ENCODE results near the gene ZNF622. TPM values are rescaled to one million over a fixed set of nuclear protein-coding genes. Genes with fewer than 3 reads are reported as not detected.
"Not testable (repeated sequence)": the region's sequence is repeated elsewhere in the genome, so short reads cannot be mapped to it uniquely, and the experiment has no call there.

ZNF622 gene
- polyA plus RNA-seq, 3 donors from 2014 or later: 56.9 to 57.8 (median 57.2) TPM

DNA sequence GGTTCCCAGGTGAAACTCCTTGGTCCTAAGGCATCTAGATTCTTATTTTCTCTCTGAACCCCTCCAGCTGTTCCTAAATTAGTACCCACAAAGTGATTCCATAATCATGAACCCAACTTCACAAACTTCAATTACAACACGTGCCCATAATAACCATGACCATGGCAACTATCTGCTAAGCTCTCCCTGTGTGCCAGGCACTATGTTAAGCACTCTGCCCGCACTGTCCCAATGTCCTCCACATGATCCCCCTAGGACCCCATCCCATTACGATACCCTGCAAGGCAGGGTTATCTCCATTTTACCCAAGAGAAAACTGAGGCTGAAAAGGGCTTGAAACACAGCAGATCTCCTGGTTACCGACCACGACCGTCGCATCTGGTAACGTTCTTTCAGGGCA, 25.3 kb upstream of the ZNF622 start:
- H3K27ac Mint-ChIP-seq: no peak overlapping the region
- H3K4me1 Mint-ChIP-seq: no peaks in the 10 kb centered on the region
- H3K27me3 Mint-ChIP-seq (ENCODE audit: low read depth in 3 of 3): peaks cover 0 to 4% (median 3%) of the 10 kb centered on the region in 3 donors
- H3K4me3 Mint-ChIP-seq: no peak overlapping the region
- DNase-seq: no peak
- no peaks in the 10 kb centered on the region for H3K36me3 Mint-ChIP-seq
- peaks cover 2 to 15% (median 6%) of the 10 kb centered on the region in 6 donors for H3K9me3 Mint-ChIP-seq

- H3K4me3 Mint-ChIP-seq: no peak overlapping the region
- H3K36me3 Mint-ChIP-seq: no peaks in the 10 kb centered on the region
- H3K4me1 Mint-ChIP-seq: no peaks in the 10 kb centered on the region
- H3K9me3 Mint-ChIP-seq: peaks cover 0 to 3% (median 0%) of the 10 kb centered on the region in 6 donors
- DNase-seq: no peak
- H3K27ac Mint-ChIP-seq: no peak overlapping the region
- peaks cover 0 to 3% (median 2%) of the 10 kb centered on the region in 3 donors for H3K27me3 Mint-ChIP-seq (ENCODE audit: low read depth in 3 of 3)
These were observed 23.8 kb upstream of the ZNF622 start for GRCh38 chr5:16489322-16489791.

GRCh38 chr5:16487456-16487855, 21.9 kb upstream of the ZNF622 start:
- no peaks in the 10 kb centered on the region for H3K36me3 Mint-ChIP-seq
- H3K27ac Mint-ChIP-seq: no peak overlapping the region

GRCh38 chr5:16486711-16487111, 21.1 kb upstream of the ZNF622 start:
- no peak for DNase-seq
- no peaks in the 10 kb centered on the region for H3K36me3 Mint-ChIP-seq
- no peaks in the 10 kb centered on the region for H3K4me1 Mint-ChIP-seq
- peaks cover 0 to 3% (median 2%) of the 10 kb centered on the region in 3 donors for H3K27me3 Mint-ChIP-seq (ENCODE audit: low read depth in 3 of 3)
- H3K4me3 Mint-ChIP-seq: no peak overlapping the region
- H3K9me3 Mint-ChIP-seq: no peaks in the 10 kb centered on the region
- no peak overlapping the region for H3K27ac Mint-ChIP-seq

More at GRCh38 chr5:16487456-16487855, 21.9 kb upstream of the ZNF622 start:
- peaks cover 0 to 3% (median 2%) of the 10 kb centered on the region in 3 donors for H3K27me3 Mint-ChIP-seq (ENCODE audit: low read depth in 3 of 3)
- H3K4me3 Mint-ChIP-seq: no peak overlapping the region
- no peaks in the 10 kb centered on the region for H3K4me1 Mint-ChIP-seq
- no peaks in the 10 kb centered on the region for H3K9me3 Mint-ChIP-seq
- no peak for DNase-seq

DNA sequence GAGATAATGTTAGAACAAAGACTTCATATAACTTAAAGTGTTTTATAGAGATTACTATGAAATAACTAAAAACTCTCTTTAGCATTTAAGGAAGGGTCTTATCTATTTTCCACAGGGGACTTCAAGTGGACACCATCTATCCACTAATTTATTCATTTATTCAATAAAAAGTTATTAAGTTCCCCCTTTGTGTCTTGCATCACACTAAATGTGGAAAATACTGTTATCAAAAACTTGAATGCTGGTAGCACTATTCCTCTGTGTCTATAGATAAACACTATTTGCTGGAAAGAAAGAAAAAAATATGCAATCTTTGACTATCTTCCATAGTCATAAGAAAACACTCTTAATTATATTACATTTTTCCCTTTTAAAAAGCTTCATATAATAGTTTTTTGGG, 20.1 kb upstream of the ZNF622 start:
- Mint-ChIP-seq H3K4me3 (no peak overlapping the region), H3K27ac (no peak overlapping the region), H3K36me3 (no peaks in the 10 kb centered on the region), H3K4me1 (no peaks in the 10 kb centered on the region), H3K9me3 (no peaks in the 10 kb centered on the region), H3K27me3 (ENCODE audit: low read depth in 3 of 3) (peaks cover 0 to 2% (median 0%) of the 10 kb centered on the region in 3 donors)
- no peak for DNase-seq

DNA sequence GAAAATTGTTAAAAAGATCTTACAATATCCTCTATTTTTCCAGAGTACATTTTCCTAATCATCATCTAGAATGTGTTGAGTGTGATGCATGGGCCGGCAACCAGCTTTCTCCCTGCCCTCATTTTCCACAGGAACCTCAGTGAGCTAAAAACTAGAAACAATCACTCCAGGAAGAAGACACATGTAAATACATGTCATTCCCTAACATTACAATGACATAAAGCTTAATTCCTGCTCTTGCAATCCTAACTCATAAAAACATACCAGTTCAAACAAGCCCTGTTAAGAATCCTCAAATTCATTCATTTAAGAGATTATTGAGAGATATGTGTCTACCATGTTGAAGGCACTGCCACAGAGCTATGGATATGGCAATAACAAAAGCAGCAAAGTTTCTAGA, 18.5 kb upstream of the ZNF622 start:
- Mint-ChIP-seq H3K36me3 (no peaks in the 10 kb centered on the region), H3K4me3 (no peak overlapping the region), H3K27me3 (ENCODE audit: low read depth in 3 of 3) (peaks cover 0 to 4% (median 0%) of the 10 kb centered on the region in 3 donors), H3K4me1 (no peaks in the 10 kb centered on the region), H3K9me3 (no peaks in the 10 kb centered on the region), H3K27ac (no peak overlapping the region)
- DNase-seq: no peak

- H3K4me3 Mint-ChIP-seq: no peak overlapping the region
- no peaks in the 10 kb centered on the region for H3K9me3 Mint-ChIP-seq
- no peaks in the 10 kb centered on the region for H3K4me1 Mint-ChIP-seq
- DNase-seq: no peak
- peaks cover 0 to 6% (median 0%) of the 10 kb centered on the region in 3 donors for H3K27me3 Mint-ChIP-seq (ENCODE audit: low read depth in 3 of 3)
- no peaks in the 10 kb centered on the region for H3K36me3 Mint-ChIP-seq
- H3K27ac Mint-ChIP-seq: no peak overlapping the region
These were observed 17.8 kb upstream of the ZNF622 start for GRCh38 chr5:16483361-16483760.

- no peak for DNase-seq
- Mint-ChIP-seq H3K36me3 (no peaks in the 10 kb centered on the region), H3K27me3 (ENCODE audit: low read depth in 3 of 3) (peaks cover 0 to 6% (median 0%) of the 10 kb centered on the region in 3 donors), H3K4me3 (no peak overlapping the region), H3K4me1 (no peaks in the 10 kb centered on the region), H3K27ac (no peak overlapping the region), H3K9me3 (no peaks in the 10 kb centered on the region)
These were observed 17.3 kb upstream of the ZNF622 start for GRCh38 chr5:16482891-16483290.

- Mint-ChIP-seq H3K27me3 (ENCODE audit: low read depth in 3 of 3) (peaks cover 0 to 6% (median 0%) of the 10 kb centered on the region in 3 donors), H3K4me3 (no peak overlapping the region), H3K9me3 (no peaks in the 10 kb centered on the region), H3K4me1 (no peaks in the 10 kb centered on the region), H3K36me3 (no peaks in the 10 kb centered on the region), H3K27ac (no peak overlapping the region)
- DNase-seq: no peak
These were observed 15.4 kb upstream of the ZNF622 start for GRCh38 chr5:16480821-16481538.

GRCh38 chr5:16480144-16480543, 14.5 kb upstream of the ZNF622 start:
- H3K27me3 Mint-ChIP-seq (ENCODE audit: low read depth in 3 of 3): peaks cover 0 to 6% (median 0%) of the 10 kb centered on the region in 3 donors
- no peak for DNase-seq
- no peaks in the 10 kb centered on the region for H3K9me3 Mint-ChIP-seq
- no peaks in the 10 kb centered on the region for H3K36me3 Mint-ChIP-seq
- no peak overlapping the region for H3K27ac Mint-ChIP-seq
- no peaks in the 10 kb centered on the region for H3K4me1 Mint-ChIP-seq
- H3K4me3 Mint-ChIP-seq: no peak overlapping the region

DNA sequence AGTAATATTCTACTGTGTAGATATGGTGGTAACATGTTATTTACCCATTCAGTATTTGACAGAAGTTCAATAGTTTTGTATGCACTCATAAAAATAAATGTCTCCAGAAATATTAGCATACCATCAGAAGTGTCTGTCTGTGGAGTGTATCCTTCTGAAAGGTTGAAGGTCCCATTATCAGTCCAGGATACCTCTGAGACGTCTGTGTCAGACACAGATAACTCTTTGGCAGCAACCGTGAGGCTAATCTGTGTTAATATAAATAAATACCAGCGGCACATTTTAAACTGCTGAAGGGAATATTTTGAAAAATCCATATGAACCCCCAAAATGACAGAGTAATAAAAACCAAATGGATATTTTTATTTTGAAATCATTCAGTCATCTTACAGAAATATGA, 11.9 kb upstream of the ZNF622 start:
- no peak for DNase-seq
- Mint-ChIP-seq H3K27me3 (ENCODE audit: low read depth in 3 of 3) (peaks cover 0 to 6% (median 0%) of the 10 kb centered on the region in 3 donors), H3K36me3 (no peaks in the 10 kb centered on the region), H3K27ac (no peak overlapping the region), H3K9me3 (no peaks in the 10 kb centered on the region), H3K4me1 (no peaks in the 10 kb centered on the region), H3K4me3 (no peak overlapping the region)

DNA sequence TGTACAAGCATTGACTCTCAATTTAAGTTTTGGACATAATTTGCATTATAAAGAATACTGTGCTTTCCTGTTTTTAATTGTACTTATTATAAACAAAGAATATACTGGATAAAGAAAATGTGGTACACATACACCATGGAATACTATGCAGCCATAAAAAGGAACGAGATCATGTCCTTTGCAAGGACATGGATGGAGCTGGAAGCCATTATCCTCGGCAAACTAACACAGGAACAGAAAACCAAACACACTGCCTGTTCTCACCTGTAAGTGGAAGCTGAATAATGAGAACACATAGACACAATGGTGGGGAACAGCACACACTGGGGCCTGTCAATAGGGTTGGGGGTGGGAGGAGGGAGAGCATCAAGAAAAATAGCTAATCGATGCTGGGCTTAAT, 10.8 kb upstream of the ZNF622 start:
- H3K36me3 Mint-ChIP-seq; H3K27ac Mint-ChIP-seq; H3K4me3 Mint-ChIP-seq; DNase-seq; H3K9me3 Mint-ChIP-seq; H3K27me3 Mint-ChIP-seq (ENCODE audit: low read depth in 3 of 3); H3K4me1 Mint-ChIP-seq: not testable (repeated sequence)

- Mint-ChIP-seq H3K4me1 (peaks cover 20 to 35% of the 10 kb centered on the region in 2 donors), H3K36me3 (peaks cover 0 to 4% (median 0%) of the 10 kb centered on the region in 3 donors), H3K4me3 (no peak overlapping the region), H3K27ac (no peak overlapping the region), H3K9me3 (no peaks in the 10 kb centered on the region), H3K27me3 (ENCODE audit: low read depth in 3 of 3) (peaks cover 0 to 4% (median under 1%) of the 10 kb centered on the region in 3 donors)
- no peak for DNase-seq
These were observed 5.8 kb upstream of the ZNF622 start for GRCh38 chr5:16471387-16471786.

GRCh38 chr5:16467363-16468219, 2.0 kb upstream of the ZNF622 start:
- H3K36me3 Mint-ChIP-seq: peaks cover 3 to 16% (median 7%) of the 10 kb centered on the region in 3 donors
- peak overlapping the region in 5 of 6 donors; percentile 31 to 99 (median 91) for H3K27ac Mint-ChIP-seq
- peak overlapping the region; percentile 96 to 99 (median 97) for H3K4me3 Mint-ChIP-seq
- no peaks in the 10 kb centered on the region for H3K9me3 Mint-ChIP-seq
- peaks cover 4 to 12% (median 9%) of the 10 kb centered on the region in 3 donors for H3K27me3 Mint-ChIP-seq (ENCODE audit: low read depth in 3 of 3)
- H3K4me1 Mint-ChIP-seq: peaks cover 56 to 72% of the 10 kb centered on the region in 2 donors
- DNase-seq: no peak

All from immature natural killer cell (primary cell).